ENCODE results near the gene WDR81.
"Not testable (repeated sequence)": the region's sequence is repeated elsewhere in the genome, so short reads cannot be mapped to it uniquely, and the experiment has no call there.

Gene WDR81

DNA sequence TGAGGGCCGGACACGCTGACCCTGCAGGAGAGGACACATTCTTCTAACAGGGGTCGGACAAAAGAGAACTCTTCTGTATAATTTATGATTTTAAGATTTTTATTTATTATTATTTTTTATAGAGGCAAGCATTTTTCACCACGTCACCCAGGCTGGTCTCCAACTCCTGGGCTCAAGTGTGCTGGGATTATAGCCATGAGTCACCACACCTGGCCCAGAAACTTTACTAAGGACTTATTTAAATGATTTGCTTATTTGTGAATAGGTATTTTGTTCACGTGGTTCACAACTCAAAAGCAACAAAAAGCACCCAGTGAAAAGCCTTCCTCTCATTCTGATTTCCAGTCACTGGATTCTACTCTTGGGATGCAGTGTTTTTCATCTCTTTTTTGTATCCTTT, 35.0 kb downstream of the WDR81 start:
- no peak for TF ChIP-seq CTCF (IDR thresholded peaks at IDR 0.05; ENCODE audit: control insufficient read depth, extremely low read depth, insufficient read depth)
- no peak overlapping the region for H3K4me3 ChIP-seq (ENCODE audit: low read depth, low read length)
- no peak for DNase-seq (ENCODE audit: low read depth)

DNA sequence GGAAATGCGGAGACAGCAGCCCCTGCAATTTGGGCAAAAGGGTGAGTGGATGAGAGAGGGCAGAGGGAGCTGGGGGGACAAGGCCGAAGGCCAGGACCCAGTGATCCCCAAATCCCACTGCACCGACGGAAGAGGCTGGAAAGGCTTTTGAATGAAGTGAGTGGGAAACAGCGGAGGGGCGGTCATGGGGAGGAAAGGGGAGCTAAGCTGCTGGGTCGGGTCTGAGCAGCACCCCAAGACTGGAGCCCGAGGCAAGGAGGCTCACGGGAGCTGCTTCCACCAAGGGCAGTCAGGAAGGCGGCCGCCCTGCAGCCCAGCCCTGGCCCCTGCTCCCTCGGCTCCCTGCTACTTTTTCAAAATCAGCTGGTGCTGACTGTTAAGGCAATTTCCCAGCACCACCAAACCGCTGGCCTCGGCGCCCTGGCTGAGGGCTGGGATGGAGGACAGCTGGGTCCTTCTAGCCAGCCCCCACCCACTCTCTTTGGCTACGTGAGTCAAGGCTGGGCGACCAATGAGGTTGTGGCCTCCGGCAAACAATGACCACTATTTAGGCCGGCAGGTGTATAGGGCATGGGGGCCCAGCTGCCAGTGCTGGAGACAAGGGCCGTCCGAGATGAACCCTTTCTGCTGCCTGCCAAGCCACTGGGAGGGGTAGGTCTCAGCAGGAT, 37.9 kb downstream of the WDR81 start:
- TF ChIP-seq CTCF (IDR thresholded peaks at IDR 0.05; ENCODE audit: control insufficient read depth, extremely low read depth, insufficient read depth) = no peak
- no peak overlapping the region for H3K4me3 ChIP-seq (ENCODE audit: low read depth, low read length)
- no peak for DNase-seq (ENCODE audit: low read depth)

DNA sequence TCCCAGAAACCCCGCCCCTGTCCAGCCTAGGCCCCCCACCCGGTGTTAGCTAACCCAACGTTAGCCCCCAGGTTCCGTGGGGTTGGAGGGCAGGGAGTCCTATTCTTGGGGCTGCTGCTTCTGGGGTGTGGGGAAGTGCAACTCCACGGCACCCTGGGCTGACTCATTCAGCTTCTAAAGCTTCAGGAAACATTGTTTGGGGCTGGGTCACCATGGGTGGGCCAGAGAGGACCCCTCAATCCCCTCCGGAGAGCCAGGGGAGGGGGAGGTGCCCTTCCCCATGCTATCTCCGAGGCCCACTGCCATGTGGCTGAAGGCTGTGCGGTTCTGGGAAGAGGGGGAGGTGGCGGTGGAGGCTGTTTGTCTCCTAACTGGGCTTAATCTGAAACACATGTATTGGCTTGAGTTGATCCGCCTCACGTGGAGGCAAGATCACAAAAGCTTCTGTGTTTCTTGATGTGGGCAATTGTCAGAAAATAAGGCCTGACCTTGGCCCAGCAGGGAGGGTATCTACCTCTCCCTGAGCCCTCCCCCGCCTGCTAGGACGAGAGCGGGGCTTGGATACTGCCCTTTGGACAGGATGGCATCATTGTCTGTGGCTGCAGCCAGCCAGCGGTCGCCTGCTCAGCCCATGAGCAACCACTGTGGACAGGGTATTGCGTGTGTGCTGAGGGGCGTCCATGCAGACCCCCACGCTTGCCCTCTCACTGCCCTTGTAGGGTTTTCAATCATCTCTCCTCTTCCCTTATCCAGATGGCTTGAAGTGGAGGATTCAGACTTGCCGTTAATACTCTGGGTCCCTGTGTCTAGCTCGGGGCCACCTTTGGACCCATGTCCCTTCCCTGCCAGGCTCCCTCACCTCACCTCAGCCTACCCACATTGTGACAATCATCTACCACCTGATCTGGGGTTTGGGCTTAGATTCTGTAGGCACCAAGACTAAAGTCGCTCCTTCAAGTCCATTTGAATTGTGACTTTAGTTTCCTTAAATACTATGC, 38.7 kb downstream of the WDR81 start:
- no peak for TF ChIP-seq CTCF (IDR thresholded peaks at IDR 0.05; ENCODE audit: control insufficient read depth, extremely low read depth, insufficient read depth)
- no peak overlapping the region for H3K4me3 ChIP-seq (ENCODE audit: low read depth, low read length)

GRCh38 chr17:1764284-1764683, 39.8 kb downstream of the WDR81 start:
- no peak for TF ChIP-seq CTCF (IDR thresholded peaks at IDR 0.05; ENCODE audit: control insufficient read depth, extremely low read depth, insufficient read depth)
- H3K4me3 ChIP-seq (ENCODE audit: low read depth, low read length) = no peak overlapping the region
- no peak for DNase-seq (ENCODE audit: low read depth)

More for the DNA sequence above, 38.7 kb downstream of the WDR81 start:
- no peak for DNase-seq (ENCODE audit: low read depth)

- DNase-seq (ENCODE audit: low read depth); H3K4me3 ChIP-seq (ENCODE audit: low read depth, low read length): not testable (repeated sequence)
These were observed 40.2 kb downstream of the WDR81 start for GRCh38 chr17:1764705-1765104.

- no peak for DNase-seq (ENCODE audit: low read depth)
- no peak for TF ChIP-seq CTCF (IDR thresholded peaks at IDR 0.05; ENCODE audit: control insufficient read depth, extremely low read depth, insufficient read depth)
- no peak overlapping the region for H3K4me3 ChIP-seq (ENCODE audit: low read depth, low read length)
These were observed 41.1 kb downstream of the WDR81 start for GRCh38 chr17:1765576-1765975.

GRCh38 chr17:1766382-1767135, 42.1 kb downstream of the WDR81 start:
- DNase-seq (ENCODE audit: low read depth) = no peak
- H3K4me3 ChIP-seq (ENCODE audit: low read depth, low read length) = no peak overlapping the region
- TF ChIP-seq CTCF (IDR thresholded peaks at IDR 0.05; ENCODE audit: control insufficient read depth, extremely low read depth, insufficient read depth) = no peak

Data from LNCaP clone FGC (cell line).